Activated CD8-positive, alpha-beta memory T cell treated with anti-CD3 and anti-CD28 coated beads, Interleukin-2, amount 50 U/mL, for 24 hours (primary cell): ENCODE measurements around the gene EPHB1.

Experiments
- DNase-seq: peaks from one replicate; pipeline ENCODE4 v3.0.0-alpha.2; 2020; ENCODE audit errors: extremely low read depth

EPHB1 gene

DNA sequence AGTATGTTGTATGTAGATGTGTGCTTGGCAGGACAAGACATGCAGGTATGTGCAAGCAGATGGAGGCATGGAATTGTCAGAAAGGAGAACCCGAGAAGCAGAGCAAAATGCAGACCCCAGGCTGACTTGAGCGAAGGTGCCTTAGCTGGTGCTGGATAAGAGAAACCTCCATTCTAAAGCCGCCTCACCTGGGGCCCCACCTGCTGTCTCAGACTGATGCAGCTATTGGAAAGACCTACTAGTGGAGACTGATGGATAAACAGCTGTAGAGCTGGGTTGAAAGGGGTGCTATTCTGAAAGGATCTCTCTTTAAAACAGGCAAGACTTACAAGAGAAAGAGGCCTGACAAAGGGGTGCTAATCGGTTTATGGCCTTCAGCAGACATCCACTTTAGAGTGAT, 86.2 kb downstream of the EPHB1 start:
- no peak for DNase-seq

DNA sequence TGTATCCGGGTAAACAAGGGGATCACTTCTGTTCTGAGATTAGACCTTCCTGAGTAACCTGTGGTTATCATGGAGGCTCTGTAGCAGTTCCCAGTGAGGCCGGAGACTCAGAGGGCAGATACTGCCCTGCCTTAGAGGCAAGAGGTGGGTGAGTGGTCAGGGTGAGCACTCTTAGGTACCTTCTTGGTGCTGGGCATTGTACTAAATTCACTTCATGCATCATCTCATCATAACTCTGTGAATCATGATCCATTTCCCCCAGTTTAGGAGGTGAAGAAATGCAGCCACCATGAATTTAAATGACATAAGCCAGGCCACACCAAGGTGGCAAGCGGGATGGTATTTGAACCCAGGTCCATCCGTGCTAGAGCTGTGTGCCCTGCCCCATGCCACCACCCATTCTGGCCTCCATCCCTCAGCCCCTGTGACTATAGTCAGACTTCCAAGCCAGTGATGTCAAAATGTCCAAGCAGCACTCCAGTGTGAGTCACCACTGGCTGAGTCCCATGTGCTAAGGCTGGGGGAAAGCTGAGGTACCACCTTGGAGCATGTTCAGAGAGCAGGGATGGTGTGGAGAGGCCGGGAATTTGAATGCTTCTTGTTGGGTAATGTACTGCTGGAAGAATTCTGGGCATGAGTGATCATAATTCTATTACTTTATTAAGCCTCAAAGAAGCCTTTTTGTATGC, 88.8 kb downstream of the EPHB1 start:
- no peak for DNase-seq

DNA sequence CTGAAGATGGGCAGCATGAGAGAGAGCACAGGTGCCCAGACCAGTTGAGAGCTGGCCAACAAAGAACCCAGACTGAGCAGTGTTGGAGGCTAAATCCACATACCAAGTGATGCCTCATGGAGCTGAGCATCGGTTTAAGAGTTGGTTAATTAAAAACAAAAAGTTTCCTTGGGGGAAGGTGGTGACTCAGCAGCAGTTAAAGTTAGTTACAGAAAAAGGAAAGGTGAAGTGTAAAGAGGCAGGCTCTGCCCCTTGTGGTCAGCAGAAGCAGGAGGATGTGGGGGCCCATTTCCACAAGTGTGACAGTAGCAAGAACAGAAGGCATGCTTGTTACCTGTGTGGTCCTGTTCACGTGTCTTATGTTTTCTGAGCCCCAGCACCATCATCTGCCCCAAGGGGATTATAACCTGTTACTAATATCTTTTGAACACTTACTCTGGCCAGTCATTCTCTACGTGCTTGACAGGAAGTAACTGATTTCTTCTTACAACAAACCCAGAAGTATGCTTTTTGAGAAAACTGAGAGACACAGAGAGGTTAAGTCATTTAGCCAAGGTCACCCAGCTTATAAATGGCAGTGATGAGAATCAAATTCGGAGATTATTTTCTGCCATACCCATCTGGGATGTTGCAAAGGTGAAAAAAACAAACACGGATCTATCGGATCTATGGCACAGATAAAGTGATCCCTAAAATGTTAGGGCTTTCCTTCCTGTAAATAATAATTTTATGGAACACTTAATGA, 91.0 kb downstream of the EPHB1 start:
- DNase-seq, result no peak

DNA sequence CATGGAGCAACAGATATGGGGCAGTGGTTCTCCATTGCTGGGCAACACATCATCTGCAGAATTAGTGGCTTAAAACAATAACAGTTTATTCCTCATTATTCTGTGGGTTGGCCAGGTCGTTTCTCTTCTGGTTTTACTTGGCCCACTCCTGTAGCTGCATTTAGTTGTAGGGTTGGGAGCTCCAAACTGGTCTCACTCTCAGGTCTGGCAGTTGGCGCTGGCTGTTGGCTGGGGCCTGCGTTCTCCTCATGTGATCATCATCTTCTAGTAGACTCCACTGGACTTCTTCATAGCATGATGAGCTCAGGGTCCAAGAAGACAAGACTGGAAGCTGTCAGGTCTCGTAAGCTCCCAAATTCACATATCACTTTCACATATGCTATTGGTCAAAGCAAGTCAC, 91.9 kb downstream of the EPHB1 start:
- DNase-seq, result no peak

DNA sequence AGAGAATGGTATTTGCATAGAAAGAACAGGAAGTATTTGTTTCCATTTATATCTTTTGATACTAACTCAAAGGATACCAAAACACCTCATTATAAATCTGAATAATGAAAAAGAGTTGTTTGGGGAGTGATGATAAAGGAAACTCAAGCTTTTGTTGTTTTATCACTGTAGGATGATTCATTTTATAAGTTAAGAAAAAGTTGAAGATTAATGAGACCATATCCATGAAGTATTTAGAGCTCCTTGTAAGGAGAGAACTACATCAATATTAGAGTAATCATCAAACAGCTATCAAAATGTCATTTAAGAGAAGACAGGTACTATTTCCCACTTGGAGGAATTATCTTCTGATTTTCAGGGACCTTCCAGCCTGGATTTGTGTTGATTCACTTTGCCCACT, 92.5 kb downstream of the EPHB1 start:
- no peak for DNase-seq

DNA sequence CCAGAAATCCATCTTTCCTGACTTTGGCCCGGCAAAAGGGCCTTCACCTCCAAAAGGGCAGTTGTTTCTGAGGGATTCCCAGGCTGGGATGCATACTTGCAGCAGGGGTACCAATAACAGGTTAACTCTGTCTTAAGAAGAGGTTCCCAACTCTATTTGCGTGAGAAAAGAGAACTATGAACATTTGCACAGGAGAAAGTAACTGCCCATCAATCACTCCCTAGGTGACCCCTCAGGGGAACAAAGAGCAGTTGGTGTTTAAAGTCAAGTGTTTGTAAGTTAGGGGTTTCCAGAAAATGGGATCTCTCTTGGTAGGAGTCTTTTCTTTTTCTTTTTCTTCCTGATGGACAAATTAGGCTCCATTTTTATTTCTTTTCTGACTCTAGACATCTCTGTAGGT, 97.3 kb downstream of the EPHB1 start:
- DNase-seq, result no peak

DNA sequence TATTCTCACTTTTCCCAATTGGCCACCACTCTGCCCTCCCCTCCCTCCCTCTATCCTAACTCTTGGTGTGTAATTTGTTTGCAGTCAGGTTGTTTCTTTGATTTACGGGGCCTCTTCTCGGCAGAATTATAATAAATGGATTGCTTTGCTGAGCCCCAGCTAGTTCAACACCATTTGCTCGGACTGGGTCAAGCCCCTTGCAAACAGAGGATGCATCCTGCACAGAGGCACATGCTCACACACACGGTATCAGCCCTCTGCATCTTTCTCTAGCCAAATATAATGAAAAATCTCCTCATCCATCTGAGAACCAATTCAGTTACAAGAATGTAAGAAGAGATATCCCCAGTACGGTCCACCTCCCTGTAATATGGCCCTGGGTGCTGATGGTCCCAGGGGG, 97.7 kb downstream of the EPHB1 start:
- no peak for DNase-seq

DNA sequence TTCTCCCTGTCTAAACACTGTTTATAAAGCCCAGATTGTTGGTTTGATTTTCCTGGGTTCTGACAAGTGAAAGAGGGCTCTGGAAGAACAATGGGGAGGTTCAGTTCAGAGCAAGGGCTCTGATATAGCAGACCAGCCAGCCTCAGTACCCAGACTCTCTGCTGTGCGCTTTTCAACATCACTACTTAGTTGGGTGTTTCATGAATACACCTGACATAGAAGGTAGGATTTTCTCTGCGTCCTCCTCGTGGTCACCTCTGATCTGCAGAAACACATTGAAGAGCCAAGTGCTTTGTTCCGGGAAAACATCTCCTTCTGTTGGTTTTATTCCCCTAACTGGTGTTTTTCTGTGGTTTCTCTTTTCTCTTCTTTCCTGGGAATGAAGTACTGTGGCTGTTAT, 99.5 kb downstream of the EPHB1 start:
- no peak for DNase-seq

DNA sequence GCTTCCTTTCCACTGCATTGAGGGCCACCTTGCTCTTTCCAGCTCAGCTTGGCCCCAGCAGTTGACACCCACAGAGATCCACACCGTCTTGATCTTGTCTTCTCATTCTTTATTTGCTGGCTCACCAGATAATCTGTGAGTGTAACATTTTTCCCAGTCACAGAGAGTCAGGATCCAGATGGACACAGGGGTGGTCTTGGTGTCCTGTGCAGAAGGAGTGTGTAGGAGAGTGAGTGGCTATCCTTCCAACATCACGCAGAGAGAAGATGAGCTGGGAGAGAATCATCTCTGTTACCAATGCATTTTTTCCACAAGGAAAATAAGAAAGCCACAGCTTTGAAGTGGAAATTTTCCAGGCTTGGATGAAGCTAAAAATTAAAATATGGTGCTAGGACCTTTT, 100.1 kb downstream of the EPHB1 start:
- DNase-seq, result no peak

DNA sequence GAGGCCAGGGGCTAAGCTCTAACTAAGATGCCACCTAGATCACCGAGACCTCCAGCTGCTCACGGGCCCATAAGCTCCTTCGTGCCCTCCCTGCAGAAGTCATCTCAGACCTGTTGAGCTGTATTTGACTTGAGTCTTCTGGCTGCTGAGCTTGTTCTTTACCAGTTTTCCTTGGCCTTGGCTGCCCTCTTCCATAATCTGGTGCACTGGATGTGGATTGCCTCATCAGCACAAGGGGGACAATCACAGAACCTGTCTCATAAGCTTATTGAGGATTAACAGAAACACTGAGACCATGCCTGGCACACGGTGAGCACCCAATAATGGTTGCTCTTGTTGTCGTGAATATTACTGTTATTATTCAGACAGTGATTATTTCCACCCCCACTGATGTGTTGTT, 101.1 kb downstream of the EPHB1 start:
- DNase-seq, result no peak

DNA sequence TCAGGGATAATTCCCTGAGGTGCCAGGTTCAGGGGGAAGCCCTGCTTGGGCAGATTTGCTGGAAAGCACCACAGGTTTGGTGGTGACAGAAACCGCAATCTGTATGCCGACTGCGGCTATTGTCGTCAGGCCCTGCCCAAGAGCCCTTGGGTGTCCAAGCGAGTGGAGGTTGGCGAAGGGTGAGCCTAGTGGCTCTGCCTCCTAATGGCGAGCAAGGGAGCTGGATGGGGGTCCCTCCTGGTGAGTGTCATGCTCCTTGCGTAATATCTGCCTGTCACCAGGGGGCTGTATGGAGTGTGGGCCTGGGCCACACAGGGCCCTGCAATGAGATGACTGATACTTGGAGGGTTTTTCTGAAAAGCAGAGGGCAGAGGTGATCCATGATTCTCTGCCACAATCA, 101.6 kb downstream of the EPHB1 start:
- no peak for DNase-seq

DNA sequence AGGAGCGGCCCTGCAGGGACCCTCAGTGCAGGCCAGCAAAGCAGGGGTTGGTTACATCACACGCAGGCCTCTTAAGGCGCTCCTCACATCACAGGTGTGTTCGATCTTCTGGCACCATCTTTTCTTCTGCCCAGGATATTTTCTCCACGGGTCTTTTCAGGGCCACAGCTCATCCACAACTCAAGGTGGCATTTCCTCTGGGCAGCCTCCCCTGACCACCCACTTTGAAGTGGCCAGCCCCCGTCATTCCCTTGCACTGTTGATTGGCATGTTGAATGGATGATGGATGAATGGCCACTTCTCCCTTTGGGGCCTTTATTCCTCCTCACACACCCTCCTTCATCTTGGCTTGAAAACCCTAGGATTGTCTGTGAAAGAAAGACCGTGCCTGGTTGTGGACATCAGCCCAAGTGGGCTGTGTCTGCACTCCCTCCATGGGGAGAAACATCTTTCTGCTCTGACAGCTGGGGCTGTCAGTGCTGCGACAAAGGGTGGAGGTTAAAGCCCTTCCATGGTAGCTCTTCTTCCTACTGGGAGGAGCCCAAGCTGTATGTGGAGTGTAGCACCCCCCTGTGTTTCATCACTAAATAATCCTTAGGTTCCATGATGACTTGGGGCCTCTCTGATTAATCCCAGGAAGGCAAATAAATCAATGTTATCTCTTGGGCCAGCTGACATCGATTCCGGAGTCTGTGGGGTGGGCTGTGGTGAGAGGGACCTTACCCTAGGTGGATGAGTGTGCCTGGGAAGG, 102.5 kb downstream of the EPHB1 start:
- no peak for DNase-seq

DNA sequence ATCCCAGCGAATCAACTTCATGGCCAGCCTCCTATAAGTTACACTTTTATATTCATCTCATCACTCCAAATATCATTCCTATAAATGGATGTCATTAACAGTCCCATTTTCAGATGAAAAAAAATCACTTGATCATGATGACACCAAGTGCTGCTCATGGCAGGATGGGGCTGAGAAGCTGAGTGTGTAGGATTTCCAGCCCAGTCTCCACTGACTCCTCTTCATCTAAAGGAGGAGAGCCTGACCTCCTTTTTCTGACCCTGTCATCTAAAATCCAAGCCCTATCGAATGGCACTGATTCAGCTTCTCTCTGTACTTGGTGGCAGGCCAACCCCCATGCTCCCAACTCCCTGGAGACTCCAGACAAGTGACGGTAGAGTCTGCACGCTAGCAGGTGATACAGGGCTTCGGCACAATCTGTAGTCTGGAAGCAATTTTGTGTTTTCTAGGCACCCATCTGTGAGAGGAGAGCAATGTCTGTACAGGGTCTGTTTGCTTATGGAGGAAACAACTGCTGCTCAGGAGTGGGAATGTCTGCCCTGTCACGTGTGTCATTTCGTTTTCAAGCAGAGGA, 103.2 kb downstream of the EPHB1 start:
- DNase-seq, result no peak

DNA sequence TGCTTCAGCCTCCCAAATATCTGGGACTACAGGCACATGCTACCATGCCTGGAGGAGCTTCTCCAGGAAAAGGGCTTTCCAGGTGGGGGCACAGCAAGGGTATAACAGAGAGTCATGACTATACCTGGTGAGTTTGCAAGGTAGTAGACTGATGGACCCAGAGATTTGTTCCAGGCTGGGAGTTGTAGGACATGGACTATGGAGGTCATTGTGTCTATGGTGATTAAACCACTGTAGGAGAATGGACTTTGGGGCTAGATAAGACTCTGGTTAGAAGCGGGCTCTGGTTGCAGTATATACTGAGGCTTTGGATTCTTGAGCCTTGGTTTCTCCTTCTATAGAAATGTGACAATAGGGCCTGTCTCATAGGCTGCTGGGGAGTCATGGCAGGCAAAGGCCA, 104.7 kb downstream of the EPHB1 start:
- no peak for DNase-seq

DNA sequence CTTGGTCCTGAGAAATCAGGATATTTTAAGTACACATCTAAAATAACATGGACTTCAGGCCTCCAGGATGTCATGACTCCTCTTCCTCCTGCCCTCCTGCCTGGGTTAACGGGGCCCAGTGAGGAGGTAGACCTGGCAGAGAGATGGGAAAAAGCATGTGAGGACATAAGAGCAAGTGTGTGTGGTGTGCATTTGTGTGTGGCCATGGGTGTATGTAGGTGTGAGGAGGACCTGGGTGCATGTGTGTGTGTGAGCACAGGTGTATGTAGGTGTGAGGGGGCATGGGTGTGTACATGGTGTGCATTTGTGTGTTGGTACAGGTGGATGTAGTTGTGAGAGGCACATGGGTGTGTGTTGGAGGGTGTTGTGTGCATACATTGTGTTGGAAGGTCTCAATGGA, 105.4 kb downstream of the EPHB1 start:
- no peak for DNase-seq

DNA sequence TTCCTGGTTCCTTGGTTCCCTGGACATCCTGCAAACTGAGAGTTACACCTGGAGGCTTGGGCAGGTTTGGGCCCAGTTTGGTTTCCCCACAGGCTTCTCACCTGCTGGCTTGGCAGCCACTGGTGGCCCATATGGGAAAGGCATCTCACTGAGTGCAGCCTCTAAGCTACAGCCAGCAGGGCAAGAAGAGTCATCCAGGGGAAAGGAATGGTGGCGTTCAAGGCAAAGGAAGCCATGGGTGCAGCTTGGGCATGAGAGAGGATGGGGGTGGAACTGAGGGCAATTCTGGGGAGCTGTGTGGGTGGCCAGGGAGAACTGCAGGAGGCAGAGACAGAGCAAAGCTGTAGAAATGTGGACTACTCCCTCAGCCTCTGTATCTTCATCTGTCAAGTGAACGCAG, 106.4 kb downstream of the EPHB1 start:
- DNase-seq, result no peak

DNA sequence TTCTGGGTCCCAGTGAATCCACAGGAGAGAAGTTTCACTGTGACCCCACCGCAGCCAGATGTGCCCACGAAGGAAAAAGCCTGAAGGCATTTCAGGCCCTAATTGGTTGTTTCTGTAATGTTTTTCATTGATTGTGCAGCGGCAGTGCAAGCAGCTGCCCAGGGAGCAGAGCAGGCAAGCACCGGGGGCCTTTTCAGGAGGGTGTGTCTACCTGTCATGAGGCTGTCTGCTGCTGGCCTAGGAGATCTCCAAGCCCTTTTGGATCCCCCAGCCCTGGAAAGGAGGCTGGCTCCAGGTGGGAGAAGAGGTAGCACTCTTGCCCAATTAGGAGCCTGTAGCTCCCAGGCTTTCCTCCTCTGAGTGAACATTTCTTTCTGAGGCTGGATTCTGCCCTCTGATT, 108.8 kb downstream of the EPHB1 start:
- DNase-seq, result no peak

DNA sequence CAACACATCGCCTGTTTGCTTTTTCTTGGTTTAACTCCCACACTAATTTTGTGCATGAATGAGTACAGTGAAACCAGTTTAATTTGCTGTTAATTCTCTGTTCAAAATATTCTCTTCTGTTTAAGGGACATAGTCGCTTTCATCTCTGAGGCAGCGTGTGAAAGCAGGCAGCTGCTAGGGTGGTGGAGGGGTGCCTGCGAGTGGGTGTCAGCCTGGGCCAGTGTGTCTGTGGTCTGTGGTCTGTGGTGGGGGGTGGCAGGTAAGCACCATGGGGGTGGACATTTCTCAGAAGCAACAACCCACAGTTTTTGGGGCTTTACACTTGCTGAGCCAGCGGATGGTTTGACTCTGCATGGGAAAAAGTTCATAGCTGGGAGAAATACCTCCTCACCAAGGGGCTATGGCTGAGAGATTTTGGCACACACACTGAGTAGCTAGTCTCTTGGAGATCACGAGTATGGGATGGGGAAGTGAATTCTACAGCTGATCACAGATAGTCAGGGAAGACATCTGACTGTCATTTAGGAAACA, 109.2 kb downstream of the EPHB1 start:
- DNase-seq, result no peak

DNA sequence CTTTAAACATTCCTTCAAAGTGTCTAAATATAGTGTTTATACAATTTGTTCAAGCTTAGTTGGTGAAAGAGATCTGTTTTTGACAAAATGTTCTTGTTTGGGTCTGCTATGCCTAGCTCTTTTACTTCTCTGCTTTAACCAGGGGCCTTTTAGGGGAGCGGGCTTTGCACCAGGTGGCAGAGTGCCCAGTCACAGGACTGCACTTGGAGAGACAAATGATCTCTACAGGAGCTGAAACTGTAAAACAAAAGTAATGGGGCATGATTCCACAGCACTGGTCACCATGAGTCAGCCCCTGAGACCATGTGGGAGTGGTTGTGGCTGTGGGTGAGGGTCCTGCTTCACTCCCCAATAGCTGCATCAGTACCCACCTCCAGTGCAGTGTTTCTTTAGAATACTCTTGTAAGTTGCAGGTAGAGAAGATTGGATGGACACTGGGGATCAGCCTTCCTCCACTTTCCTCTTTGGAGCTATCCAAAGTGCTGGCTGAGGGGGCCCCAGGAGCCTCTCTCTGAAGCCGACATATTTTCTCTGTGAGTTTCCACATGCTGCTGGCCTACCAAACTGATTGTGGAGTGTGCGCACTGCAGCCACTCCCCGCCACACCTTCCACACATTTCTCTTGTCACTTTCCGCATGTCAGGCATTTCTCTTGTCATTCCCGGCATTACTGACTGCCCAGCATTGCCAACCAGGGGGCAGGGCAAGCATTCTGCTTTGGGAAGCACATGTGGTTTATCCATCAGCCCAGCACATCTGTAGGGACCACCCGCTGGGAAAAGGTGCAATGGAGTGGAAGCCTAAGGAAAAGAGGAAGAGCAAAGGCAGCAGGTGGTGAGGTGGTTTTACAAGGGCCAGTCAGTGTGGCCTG, 110.0 kb downstream of the EPHB1 start:
- DNase-seq, result no peak

DNA sequence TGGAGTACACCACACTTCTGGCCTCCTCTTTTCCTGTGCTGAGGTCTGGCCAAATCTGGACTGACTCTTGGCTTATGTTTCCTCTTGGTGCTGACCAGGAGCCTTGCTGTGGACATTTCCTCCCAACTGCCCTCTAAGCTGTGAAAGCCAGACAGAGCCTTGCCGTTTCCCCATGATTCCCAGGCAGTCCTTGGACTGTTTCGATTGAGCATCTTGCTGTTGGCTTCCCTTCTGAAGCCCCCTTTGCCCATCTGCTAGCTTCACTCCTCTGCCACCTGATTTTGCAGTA, 110.5 kb downstream of the EPHB1 start:
- no peak for DNase-seq

DNA sequence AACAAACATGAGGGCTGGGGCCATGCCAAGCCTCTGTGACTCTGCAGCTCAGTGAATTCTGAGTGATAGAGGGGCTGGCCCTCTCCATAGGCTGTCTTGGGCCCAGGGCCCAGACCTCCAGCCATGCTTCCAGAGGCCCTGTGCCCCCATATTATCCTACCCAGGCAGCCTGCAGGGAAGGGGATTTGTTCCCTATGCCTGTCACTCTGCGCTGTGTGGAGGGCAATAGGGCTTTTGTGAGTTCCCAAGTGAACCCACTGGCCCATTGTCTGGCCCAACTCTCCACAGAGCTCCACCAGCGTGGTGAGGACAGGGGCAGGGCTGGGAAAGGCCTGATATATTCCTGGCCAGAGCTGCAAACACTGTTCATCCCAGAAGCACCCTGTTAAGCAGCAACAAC, 113.2 kb downstream of the EPHB1 start:
- DNase-seq, result no peak

DNA sequence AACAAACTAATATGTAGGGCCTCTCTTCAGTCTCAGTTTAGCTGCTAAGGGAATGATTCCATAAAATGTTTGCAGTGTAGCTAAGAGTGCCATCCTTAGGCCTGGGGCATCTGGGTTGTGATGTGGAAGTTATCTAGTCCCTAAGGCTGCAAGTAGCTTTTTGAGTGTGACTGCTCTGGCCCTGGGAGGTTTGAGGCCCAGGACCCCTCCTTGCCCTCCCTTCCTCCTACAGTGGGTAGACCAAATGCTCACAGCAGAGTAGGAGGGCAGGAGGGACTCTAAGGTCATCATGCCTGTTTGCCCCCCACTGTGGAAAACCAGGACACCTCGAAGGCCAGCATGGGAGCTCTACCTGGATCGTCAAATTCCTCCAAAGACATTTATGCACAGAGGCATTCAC, 115.0 kb downstream of the EPHB1 start:
- no peak for DNase-seq
